Esophagus (tissue), 2 donors: ENCODE measurements around the gene SLIT3. TPM values are rescaled to one million over a fixed set of nuclear protein-coding genes. Genes with fewer than 3 reads are reported as not detected.

ENCODE experiments used
- H3K27ac ChIP-seq, 2 donors: one replicate each; pipeline ENCODE4 v1.5.1; 2013; ENCODE audit warnings: low read depth in 2 of 2, mild to moderate bottlenecking in 2 of 2, inconsistent platforms in 1 of 2, low read length in 1 of 2, moderate library complexity in 1 of 2
- H3K27me3 ChIP-seq, 2 donors: one replicate each; pipeline ENCODE4 v1.6.1; 2013; ENCODE audit warnings: low read length in 2 of 2, control low read depth in 1 of 2, mild to moderate bottlenecking in 1 of 2; ENCODE audit not compliant: insufficient read depth in 2 of 2, control insufficient read depth in 1 of 2
- H3K36me3 ChIP-seq, 2 donors: one replicate each; pipeline ENCODE4 v1.6.1; 2013; ENCODE audit warnings: low read length in 1 of 2; ENCODE audit not compliant: control insufficient read depth in 2 of 2, insufficient read depth in 2 of 2
- H3K4me1 ChIP-seq, 2 donors: one replicate each; pipeline ENCODE4 v1.6.1; 2013; ENCODE audit warnings: low read length in 1 of 2; ENCODE audit not compliant: control insufficient read depth in 2 of 2, insufficient read depth in 2 of 2
- H3K4me3 ChIP-seq, 2 donors: one replicate each; pipeline ENCODE4 v1.5.1; 2013; ENCODE audit warnings: low read length in 2 of 2, mild to moderate bottlenecking in 2 of 2, low read depth in 1 of 2, moderate library complexity in 1 of 2
- H3K9me3 ChIP-seq, 2 donors: one replicate each; pipeline ENCODE4 v1.6.1; 2013; ENCODE audit warnings: mild to moderate bottlenecking in 2 of 2, low read depth in 1 of 2, low read length in 1 of 2, moderate library complexity in 1 of 2; ENCODE audit not compliant: control insufficient read depth in 2 of 2, insufficient read depth in 1 of 2
- WGBS, 2 donors: extraction: QIAGEN DNeasy Blood & Tissue Kit; methylation state at CpG; one replicate each; pipeline ENCODE4 v1.1.7; 2013; 5-methylcytosine and 5-hydroxymethylcytosine counted together
- polyA plus RNA-seq, 2 donors: library from polyadenylated mRNA; stranded (reverse); fragments of 200-250 nt; gene quantifications; one replicate each; pipeline ENCODE4 v1.2.3, GENCODE V29; 2013
- donor health status: healthy with polysubstance abuse.
- donor health status: Bipolar disorder and iron deficiency.

SLIT3 gene
- polyA plus RNA-seq, 2 donors = 0.53 to 2.0 TPM

DNA sequence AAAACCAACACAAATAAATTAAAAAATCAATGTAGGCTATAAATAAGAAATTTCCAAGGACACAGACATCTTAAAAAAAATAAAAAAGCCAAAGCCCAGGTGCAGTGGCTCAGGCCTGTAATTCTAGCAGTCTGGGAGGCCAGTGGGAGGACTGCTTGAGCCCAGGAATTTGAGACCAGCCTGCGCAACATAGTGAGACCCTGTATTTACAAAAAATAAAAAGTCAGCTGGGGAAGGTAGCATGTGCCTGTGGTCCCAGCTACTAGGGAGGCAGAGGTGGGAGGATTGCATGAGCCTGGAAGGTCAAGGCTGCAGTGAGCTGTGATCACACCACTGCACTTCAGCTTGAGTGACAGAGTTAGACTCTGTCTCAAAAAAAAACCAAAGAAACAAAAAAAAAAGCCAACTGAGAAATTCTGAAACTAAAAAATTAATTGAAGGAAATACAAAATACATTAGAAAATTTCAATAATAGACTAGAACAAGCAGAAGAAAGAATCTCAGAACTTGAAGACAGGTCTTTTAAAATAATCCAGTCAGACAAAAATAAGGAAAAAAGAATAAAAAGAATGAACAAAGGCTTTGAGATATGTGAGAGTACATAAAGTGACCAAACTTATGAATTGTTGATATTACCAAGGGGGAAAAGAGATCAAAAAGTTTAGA is 572.3 kb downstream of the SLIT3 start:
- H3K27ac ChIP-seq = no peak overlapping the region
- 97 to 98% methylated on average over 1 of the region's 1 CpG for WGBS, 2 donors

DNA sequence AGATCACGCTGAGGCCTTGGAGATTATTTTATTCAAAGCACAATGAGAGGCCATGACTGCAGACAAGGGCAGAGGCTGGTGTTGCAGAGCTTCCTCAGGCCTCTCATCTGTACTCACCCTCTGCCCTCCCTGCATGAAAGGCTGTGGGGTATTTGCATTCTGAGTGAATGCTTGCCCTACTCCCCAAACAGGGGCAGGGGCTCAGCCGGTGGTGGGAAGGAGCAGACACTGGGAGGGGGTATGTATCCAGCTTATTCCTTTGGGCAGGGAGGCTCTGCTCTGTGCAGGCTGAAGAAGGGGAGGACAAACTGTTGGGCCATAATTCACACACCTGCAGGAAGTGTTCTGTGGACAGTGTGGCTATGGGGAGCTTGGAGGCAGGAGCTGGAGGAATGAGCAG is 573.4 kb downstream of the SLIT3 start:
- no peaks in the 10 kb centered on the region for H3K27me3 ChIP-seq
- H3K4me1 ChIP-seq = no peaks in the 10 kb centered on the region
- H3K4me3 ChIP-seq = no peak overlapping the region
- no peaks in the 10 kb centered on the region for H3K36me3 ChIP-seq
- H3K27ac ChIP-seq = no peak overlapping the region
- peaks cover 0 to 4% of the 10 kb centered on the region in 2 donors for H3K9me3 ChIP-seq
- WGBS, 2 donors = 52 to 67% methylated on average over 2 of the region's 2 CpGs

More for the DNA sequence above, 572.3 kb downstream of the SLIT3 start:
- no peaks in the 10 kb centered on the region for H3K4me1 ChIP-seq
- H3K9me3 ChIP-seq = peaks cover 0 to 4% of the 10 kb centered on the region in 2 donors
- H3K36me3 ChIP-seq = no peaks in the 10 kb centered on the region
- H3K27me3 ChIP-seq = no peaks in the 10 kb centered on the region
- no peak overlapping the region for H3K4me3 ChIP-seq

DNA sequence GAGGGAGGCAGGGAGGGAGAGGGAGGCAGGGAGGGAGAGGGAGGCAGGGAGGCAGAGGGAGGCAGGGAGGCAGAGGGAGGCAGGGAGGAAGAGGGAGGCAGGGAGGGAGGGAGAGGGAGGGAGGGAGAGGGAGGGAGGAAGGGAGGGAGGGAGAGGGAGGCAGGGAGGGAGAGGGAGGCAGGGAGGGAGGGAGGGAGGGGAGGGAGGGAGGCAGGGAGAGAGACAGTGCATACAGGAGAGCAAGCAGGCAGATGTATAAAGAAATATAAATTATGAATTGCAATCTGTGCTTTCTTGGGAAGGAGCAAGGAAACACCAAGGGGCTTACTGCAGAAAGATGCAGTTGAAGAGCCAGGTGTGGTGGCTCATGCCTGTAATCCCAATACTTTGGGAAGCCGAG is 574.6 kb downstream of the SLIT3 start:
- H3K4me3 ChIP-seq = no peak overlapping the region
- H3K36me3 ChIP-seq = no peaks in the 10 kb centered on the region
- H3K9me3 ChIP-seq = peaks cover 0 to 4% of the 10 kb centered on the region in 2 donors
- WGBS, 2 donors = 92 to 95% methylated on average over 1 of the region's 1 CpG
- peaks cover 0 to 3% of the 10 kb centered on the region in 2 donors for H3K27me3 ChIP-seq
- no peak overlapping the region for H3K27ac ChIP-seq
- no peaks in the 10 kb centered on the region for H3K4me1 ChIP-seq

DNA sequence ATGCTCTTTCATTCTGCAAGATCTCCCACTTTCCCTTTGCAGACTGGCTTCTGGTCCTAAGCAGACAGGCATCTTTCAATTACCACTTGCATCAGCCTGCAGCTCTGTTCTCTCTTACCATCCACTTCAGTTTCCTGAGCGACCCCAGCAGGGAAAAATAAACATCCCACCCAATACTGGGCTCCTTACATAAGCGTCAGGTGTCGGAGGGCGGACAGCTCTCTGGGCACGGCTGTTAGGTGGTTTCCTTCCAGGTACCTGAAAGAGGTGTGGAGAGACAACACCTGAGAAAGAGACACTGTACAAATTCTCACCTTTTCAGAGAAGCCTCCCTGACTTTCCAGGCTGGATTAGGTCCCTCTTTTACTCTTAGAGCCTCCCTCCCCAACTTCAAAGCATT is 576.7 kb downstream of the SLIT3 start:
- Histone ChIP-seq H3K9me3 (peaks cover 0 to 4% of the 10 kb centered on the region in 2 donors), H3K36me3 (no peaks in the 10 kb centered on the region), H3K27ac (no peak overlapping the region), H3K4me1 (no peaks in the 10 kb centered on the region), H3K4me3 (no peak overlapping the region), H3K27me3 (peaks cover 0 to 3% of the 10 kb centered on the region in 2 donors)
- 68 to 77% methylated on average over 5 of the region's 5 CpGs for WGBS, 2 donors

DNA sequence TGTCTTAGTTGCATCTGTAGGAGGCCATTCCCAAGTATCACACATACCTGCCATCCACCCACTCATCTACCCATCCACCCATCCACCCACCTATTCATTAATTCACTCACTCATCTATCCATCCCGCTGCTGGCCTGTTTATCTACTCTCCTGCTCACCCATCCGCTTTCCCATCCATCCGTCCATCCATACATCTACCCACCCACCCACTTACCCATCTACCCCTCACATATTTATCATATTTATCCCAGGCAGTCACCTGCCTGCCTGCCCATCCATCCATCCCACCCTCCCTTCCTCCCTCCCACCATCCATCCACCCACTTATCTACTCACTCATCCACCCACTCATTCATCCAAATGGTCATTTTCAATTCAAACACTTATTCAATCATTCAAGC is 577.9 kb downstream of the SLIT3 start:
- no peaks in the 10 kb centered on the region for H3K36me3 ChIP-seq
- H3K9me3 ChIP-seq = peaks cover 0 to 4% of the 10 kb centered on the region in 2 donors
- H3K27ac ChIP-seq = no peak overlapping the region
- H3K4me3 ChIP-seq = no peak overlapping the region
- no peaks in the 10 kb centered on the region for H3K4me1 ChIP-seq
- WGBS, 2 donors = 88 to 90% methylated on average over 3 of the region's 3 CpGs
- peaks cover 0 to 3% of the 10 kb centered on the region in 2 donors for H3K27me3 ChIP-seq

DNA sequence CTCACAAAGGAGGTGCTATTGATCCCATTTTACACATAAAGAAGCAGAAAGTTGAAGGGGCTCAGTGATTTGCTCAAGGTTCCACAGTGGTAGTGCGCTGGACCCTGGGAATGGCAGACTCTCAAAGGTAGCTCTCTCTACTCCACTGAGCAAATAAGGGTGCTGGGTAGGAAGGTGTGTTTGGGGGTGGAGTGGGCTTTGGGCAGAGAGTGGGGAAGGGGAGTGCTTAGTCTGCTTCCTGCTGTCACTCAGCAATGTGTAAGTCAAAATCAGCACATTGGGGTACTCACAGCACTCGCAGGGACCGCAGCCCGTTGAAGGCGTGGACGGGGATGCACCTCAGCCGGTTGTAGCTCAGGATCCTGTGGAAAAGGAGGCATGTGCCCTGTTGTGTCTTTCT is 579.0 kb downstream of the SLIT3 start:
- Histone ChIP-seq H3K4me1 (no peaks in the 10 kb centered on the region), H3K4me3 (no peak overlapping the region), H3K27ac (no peak overlapping the region), H3K9me3 (no peaks in the 10 kb centered on the region), H3K27me3 (peaks cover 0 to 3% of the 10 kb centered on the region in 2 donors), H3K36me3 (no peaks in the 10 kb centered on the region)
- 90 to 94% methylated on average over 7 of the region's 7 CpGs for WGBS, 2 donors

DNA sequence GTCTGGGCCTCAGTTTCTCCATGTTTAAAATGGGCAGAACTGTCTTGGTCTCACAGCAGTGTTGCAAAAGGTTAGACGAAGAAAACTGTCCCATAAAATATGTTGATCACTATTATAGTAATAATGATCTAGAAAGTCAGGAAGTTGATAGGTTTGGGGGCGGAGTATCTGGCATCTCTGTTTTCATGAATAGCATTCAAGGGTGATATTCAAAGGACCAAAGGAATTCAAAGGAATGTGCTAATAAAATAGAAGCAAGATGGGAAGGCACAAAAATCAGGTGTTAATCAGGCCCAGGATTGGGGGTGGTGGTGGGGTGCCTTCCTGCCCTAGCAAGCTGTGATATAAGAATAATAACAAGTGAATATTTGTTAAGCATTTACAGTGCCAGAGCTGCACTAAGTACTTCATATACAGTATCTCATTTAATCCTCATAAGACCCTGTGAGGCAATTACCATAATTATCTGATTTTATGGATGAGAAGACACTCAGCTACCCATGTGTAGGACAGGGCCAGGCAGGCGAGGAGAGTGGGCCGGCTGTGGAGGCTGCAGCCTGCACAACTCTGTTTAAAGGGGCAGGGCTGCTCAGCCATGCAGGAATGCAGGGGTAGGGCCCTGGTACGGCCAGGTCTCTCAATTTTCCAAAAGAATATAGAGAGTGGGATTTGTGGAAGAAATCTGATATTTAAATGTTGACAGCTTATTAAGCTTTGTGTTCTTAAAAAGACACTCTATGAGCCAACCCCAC is 579.8 kb downstream of the SLIT3 start:
- peaks cover 0 to 3% of the 10 kb centered on the region in 2 donors for H3K27me3 ChIP-seq
- no peak overlapping the region for H3K27ac ChIP-seq
- H3K36me3 ChIP-seq = no peaks in the 10 kb centered on the region
- H3K9me3 ChIP-seq = no peaks in the 10 kb centered on the region
- H3K4me3 ChIP-seq = no peak overlapping the region
- 79 to 81% methylated on average over 5 of the region's 5 CpGs for WGBS, 2 donors
- H3K4me1 ChIP-seq = no peaks in the 10 kb centered on the region

DNA sequence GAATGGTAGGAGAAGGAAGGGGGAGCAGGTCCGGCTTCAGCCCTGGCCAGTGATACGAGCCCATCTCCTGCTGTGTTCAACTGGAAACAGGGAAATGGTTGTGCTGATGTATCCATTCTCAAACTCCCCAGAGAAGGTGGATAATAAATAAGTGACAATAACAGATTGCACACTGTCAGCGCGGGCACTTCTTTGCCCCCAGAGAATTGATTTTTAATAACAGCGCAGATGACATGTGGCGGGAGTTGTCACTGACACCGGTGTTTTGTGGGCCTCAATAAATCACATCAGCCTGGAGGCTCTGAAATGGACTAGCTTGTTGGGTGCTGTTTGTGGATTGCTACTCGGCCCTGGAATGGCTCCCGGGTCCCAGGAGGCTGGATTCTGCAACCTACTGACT is 580.4 kb downstream of the SLIT3 start:
- Histone ChIP-seq H3K36me3 (no peaks in the 10 kb centered on the region), H3K4me1 (no peaks in the 10 kb centered on the region)
- WGBS, 2 donors = 91% methylated on average over 9 of the region's 9 CpGs

DNA sequence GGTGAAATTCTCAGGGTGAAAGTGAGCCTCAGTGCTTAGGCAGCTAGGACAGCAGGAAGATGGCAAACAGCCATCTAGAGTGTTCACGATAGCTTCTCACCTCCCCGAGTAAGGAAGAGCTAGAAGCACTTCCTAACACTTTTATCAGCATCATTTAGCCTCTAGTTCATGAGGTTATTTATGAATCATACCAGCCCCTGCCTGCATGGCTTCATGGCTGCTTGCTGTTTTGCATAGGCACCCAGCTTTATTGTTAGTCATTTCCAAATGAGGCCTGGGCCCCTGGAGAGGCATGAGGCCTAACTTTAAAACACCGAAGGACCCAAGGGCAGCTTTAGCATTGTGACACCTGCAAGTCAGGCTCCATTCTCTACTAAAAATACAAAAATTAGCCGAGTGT is 586.9 kb downstream of the SLIT3 start:
- Histone ChIP-seq H3K27me3 (no peaks in the 10 kb centered on the region), H3K36me3 (no peaks in the 10 kb centered on the region), H3K27ac (no peak overlapping the region), H3K4me3 (no peak overlapping the region), H3K4me1 (peaks cover 0 to 3% of the 10 kb centered on the region in 2 donors), H3K9me3 (no peaks in the 10 kb centered on the region)
- WGBS, 2 donors = 54 to 60% methylated on average over 4 of the region's 4 CpGs

More for the DNA sequence above, 580.4 kb downstream of the SLIT3 start:
- Histone ChIP-seq H3K27me3 (peaks cover 0 to 3% of the 10 kb centered on the region in 2 donors), H3K9me3 (no peaks in the 10 kb centered on the region), H3K4me3 (no peak overlapping the region), H3K27ac (no peak overlapping the region)
